Keratinocyte (primary cell): ENCODE results near the gene C19orf73. TPM values are rescaled to one million over a fixed set of nuclear protein-coding genes. Genes with fewer than 3 reads are reported as not detected.
A peak's percentile ranks its signal among the peaks of the same experiment; 100 is the strongest.

Source experiments
- DNase-seq: peaks from one replicate; pipeline ENCODE4 v3.0.0-alpha.2; 2011; ENCODE audit warnings: low read depth, missing footprints, low spot score
- FAIRE-seq: peaks from 2 replicates; lab custom pipeline; 2011; peaks lifted over from hg19 to GRCh38; lab: Jason Lieb, UNC
- H2AFZ ChIP-seq: 2 replicates; pipeline ENCODE4 v1.6.0; 2012; ENCODE audit warnings: low read length, control low read depth, inconsistent platforms; ENCODE audit not compliant: control insufficient read depth
- H3K27ac ChIP-seq: 2 replicates; pipeline ENCODE4 v1.5.1; 2011; ENCODE audit warnings: low read length; ENCODE audit not compliant: control insufficient read depth, insufficient read depth
- H3K27me3 ChIP-seq: 3 replicates; pipeline ENCODE4 v1.6.0; 2011; ENCODE audit warnings: low read length; ENCODE audit not compliant: control insufficient read depth, insufficient read depth; ENCODE audit errors: extremely low read depth
- H3K36me3 ChIP-seq, 2 experiments: 2 replicates in 1 of 2; 3 replicates in 1 of 2; pipeline ENCODE4 v1.5.1; 2011; ENCODE audit warnings: low read length in 2 of 2, mild to moderate bottlenecking in 1 of 2; ENCODE audit not compliant: control insufficient read depth in 2 of 2, insufficient read depth in 2 of 2; ENCODE audit errors: extremely low read depth in 1 of 2
- H3K4me1 ChIP-seq: 3 replicates; pipeline ENCODE4 v1.5.1; 2011; ENCODE audit warnings: low read length; ENCODE audit not compliant: control insufficient read depth, insufficient read depth; ENCODE audit errors: extremely low read depth
- H3K4me2 ChIP-seq: 3 replicates; pipeline ENCODE4 v1.6.0; 2011; ENCODE audit warnings: low read depth, low read length; ENCODE audit not compliant: control insufficient read depth, insufficient read depth; ENCODE audit errors: extremely low read depth
- H3K4me3 ChIP-seq, 3 experiments: fragments of 200-600 bp in 1 of 3; sonication (generic) in 1 of 3; 2 replicates in 2 of 3; 3 replicates in 1 of 3; pipeline ENCODE4 v1.5.1; 2011 to 2016; ENCODE audit warnings: low read length in 3 of 3, mild to moderate bottlenecking in 3 of 3, control low read depth in 2 of 3, inconsistent platforms in 1 of 3, low read depth in 1 of 3, mixed read lengths in 1 of 3, mixed run types in 1 of 3, moderate library complexity in 1 of 3; ENCODE audit not compliant: control insufficient read depth in 2 of 3, insufficient read depth in 2 of 3; ENCODE audit errors: extremely low read depth in 1 of 3
- H3K79me2 ChIP-seq: 2 replicates; pipeline ENCODE4 v1.6.0; 2012; ENCODE audit warnings: low read length; ENCODE audit not compliant: control insufficient read depth, insufficient read depth
- H3K9ac ChIP-seq: 3 replicates; pipeline ENCODE4 v1.6.0; 2011; ENCODE audit warnings: low read length; ENCODE audit not compliant: control insufficient read depth, insufficient read depth; ENCODE audit errors: extremely low read depth
- H3K9me1 ChIP-seq: 3 replicates; pipeline ENCODE4 v1.6.0; 2011; ENCODE audit warnings: low read length; ENCODE audit not compliant: control insufficient read depth, insufficient read depth; ENCODE audit errors: extremely low read depth
- H3K9me3 ChIP-seq: 2 replicates; pipeline ENCODE4 v1.5.1; 2012; ENCODE audit warnings: low read depth, low read length; ENCODE audit not compliant: control insufficient read depth
- H4K20me1 ChIP-seq: 3 replicates; pipeline ENCODE4 v1.6.0; 2011; ENCODE audit warnings: low read length; ENCODE audit not compliant: control insufficient read depth, insufficient read depth; ENCODE audit errors: extremely low read depth
- CTCF ChIP-seq, 3 experiments: IDR thresholded peaks in 1 of 3; conservative IDR thresholded peaks in 1 of 3; optimal IDR thresholded peaks in 1 of 3; 2 replicates in 2 of 3; 3 replicates in 1 of 3; pipeline versions ENCODE3 to v1.5.1; 2011; ENCODE audit warnings: low read length in 3 of 3, mild to moderate bottlenecking in 3 of 3, moderate library complexity in 2 of 3, control low read depth in 1 of 3, inconsistent platforms in 1 of 3; ENCODE audit not compliant: insufficient read depth in 2 of 3; ENCODE audit errors: extremely low read depth in 1 of 3
- EZH2 ChIP-seq: IDR thresholded peaks from one replicate; pipeline ENCODE4 v1.6.1; 2012; ENCODE audit warnings: inconsistent platforms, mild to moderate bottlenecking, low read length, moderate library complexity
- dilution Hi-C: fragments of 300-500 bp; cut with MboI; formaldehyde crosslinking; loops from one replicate; pipeline ENCODE4 v1.7.0; 2020; ENCODE audit warnings: low sequenced_read_pairs; ENCODE audit not compliant: extremely low pct_ligation_motif_present
- polyA plus RNA-seq, 5 experiments: library from polyadenylated mRNA; depleted of rRNA in 3 of 5; stranded (reverse) in 3 of 5; stranded (forward) in 1 of 5; unstranded in 1 of 5; fragments of >200 nt; gene quantifications; 1 replicate in 1 of 5; 2 replicates in 3 of 5; 3 replicates in 1 of 5; pipeline versions ENCODE4 v1.2.1 to v1.2.3, GENCODE V29; 2011 to 2012; ENCODE audit warnings: missing spikeins in 2 of 5, low read depth in 1 of 5, low replicate concordance in 1 of 5

The C19orf73 gene
- polyA plus RNA-seq, 1 donor (not counting 4 experiments of a cell fraction or from before 2014, with no cell fraction given), result 0.71 TPM

GRCh38 chr19:49136771-49137171 lies 17.8 kb upstream of the C19orf73 start:
- Histone ChIP-seq H3K9me1 (no peaks in the 10 kb centered on the region), H3K4me2 (no peak overlapping the region), H3K79me2 (no peaks in the 10 kb centered on the region), H3K9ac (no peak overlapping the region), H3K4me1 (peaks cover 4% of the 10 kb centered on the region), H4K20me1 (no peaks in the 10 kb centered on the region), H2AFZ (no peak overlapping the region), H3K4me3 (no peak overlapping the region), H3K27ac (no peak overlapping the region), H3K36me3 (no peaks in the 10 kb centered on the region), H3K27me3 (no peaks in the 10 kb centered on the region), H3K9me3 (no peaks in the 10 kb centered on the region)
- DNase-seq, result no peak
- TF ChIP-seq EZH2 (no peak), CTCF (optimal IDR thresholded peaks at IDR 0.05 in 1 of 3, IDR thresholded peaks at IDR 0.05 in 1 of 3, conservative IDR thresholded peaks at IDR 0.05 in 1 of 3; ENCODE audit: extremely low read depth in 1 of 3, insufficient read depth in 2 of 3, low read length in 3 of 3) (no peak)
- dilution Hi-C loops, result no loop called here
- no peak for FAIRE-seq

GRCh38 chr19:49135686-49136085 lies 16.7 kb upstream of the C19orf73 start:
- TF ChIP-seq CTCF (optimal IDR thresholded peaks at IDR 0.05 in 1 of 3, IDR thresholded peaks at IDR 0.05 in 1 of 3, conservative IDR thresholded peaks at IDR 0.05 in 1 of 3; ENCODE audit: extremely low read depth in 1 of 3, insufficient read depth in 2 of 3, low read length in 3 of 3) (no peak), EZH2 (no peak)
- Histone ChIP-seq H3K4me3 (no peak overlapping the region), H3K79me2 (no peaks in the 10 kb centered on the region), H3K9me3 (no peaks in the 10 kb centered on the region), H3K4me2 (no peak overlapping the region), H3K4me1 (peaks cover 4% of the 10 kb centered on the region), H2AFZ (no peak overlapping the region), H3K36me3 (no peaks in the 10 kb centered on the region), H3K9ac (peak overlapping the region; percentile 15), H4K20me1 (no peaks in the 10 kb centered on the region), H3K27ac (peak overlapping the region; percentile 14), H3K27me3 (no peaks in the 10 kb centered on the region), H3K9me1 (no peaks in the 10 kb centered on the region)
- DNase-seq (no peak), FAIRE-seq (no peak)
- dilution Hi-C loops, result no loop called here
